Uterus (tissue), 4 donors: Measurements from ENCODE around the gene TEKT2. TPM values are rescaled to one million over a fixed set of nuclear protein-coding genes. Genes with fewer than 3 reads are reported as not detected.
A peak's percentile ranks its signal among the peaks of the same experiment; 100 is the strongest.

Experiments
- DNase-seq, 2 donors: peaks; one replicate each; pipeline ENCODE4 v3.0.0-alpha.2; 2019 to 2020
- H3K27ac ChIP-seq, 2 donors: fragments of 200-600 bp; sonication (generic); 1 replicate in 1 of 2; 2 replicates in 1 of 2; pipeline ENCODE4 v1.5.1; 2016 to 2018
- H3K27me3 ChIP-seq, 2 donors: fragments of 200-600 bp; sonication (generic); one replicate each; pipeline ENCODE4 v1.5.1; 2018 to 2019; ENCODE audit warnings: control low read depth in 1 of 2
- H3K36me3 ChIP-seq, 2 donors: fragments of 200-600 bp; sonication (generic); one replicate each; pipeline ENCODE4 v1.5.1; 2019; ENCODE audit warnings: control low read depth in 1 of 2
- H3K4me1 ChIP-seq, 2 donors: fragments of 200-600 bp; sonication (generic); one replicate each; pipeline ENCODE4 v1.5.1; 2018 to 2019; ENCODE audit warnings: control low read depth in 1 of 2
- H3K4me3 ChIP-seq, 2 donors: fragments of 200-600 bp; sonication (generic); 1 replicate in 1 of 2; 2 replicates in 1 of 2; pipeline ENCODE4 v1.5.1; 2018 to 2019; ENCODE audit warnings: mild to moderate bottlenecking in 1 of 2
- H3K9me3 ChIP-seq, 2 donors: fragments of 200-600 bp; sonication (generic); one replicate each; pipeline ENCODE4 v1.5.1; 2019; ENCODE audit warnings: control low read depth in 1 of 2
- CTCF ChIP-seq, 4 experiments: fragments of 200-600 bp in 2 of 4; fragments of 450-650 bp in 2 of 4; sonication (generic) in 2 of 4; IDR thresholded peaks; one replicate each; pipeline ENCODE4 v1.5.1; 2016 to 2019; ENCODE audit warnings: antibody characterized with exemption in 4 of 4, mild to moderate bottlenecking in 2 of 4, moderate library complexity in 1 of 4
- POLR2A ChIP-seq, 2 donors: fragments of 450-650 bp; IDR thresholded peaks; one replicate each; pipeline ENCODE4 v1.6.1; 2016; ENCODE audit warnings: antibody characterized with exemption in 2 of 2, mild to moderate bottlenecking in 1 of 2, moderate library complexity in 1 of 2
- intact Hi-C: fragments of 100-400 bp; cut with DNase I; formaldehyde crosslinking; loops from one replicate; pipeline ENCODE4 v1.15.1; 2023; ENCODE audit warnings: low total_unique reads
- total RNA-seq, 4 donors: library from RNA; depleted of rRNA in 3 of 4; stranded (reverse); fragments of >200 nt in 3 of 4; gene quantifications; one replicate each; pipeline versions ENCODE4 v1.1.0 to v1.2.4, GENCODE V29; 2014 to 2023
- donor health status: DM: yes; HTN: yes; CAD: no.

Gene TEKT2
- total RNA-seq, 4 donors from 2014 or later: 0.77 to 7.5 (median 1.2) TPM; not detected in 1

GRCh38 chr1:36126797-36127500 is 43.1 kb downstream of the TEKT2 start:
- H3K36me3 ChIP-seq: no peaks in the 10 kb centered on the region
- H3K27me3 ChIP-seq: peaks cover 0 to 3% of the 10 kb centered on the region in 2 donors
- peaks cover 0 to 6% of the 10 kb centered on the region in 2 donors for H3K4me1 ChIP-seq
- DNase-seq: no peak
- no peak overlapping the region for H3K4me3 ChIP-seq
- intact Hi-C loops: loop anchor here (10.0 kb wide), 1 partner anchor 298 kb away; no protein-coding TSS in a partner anchor
- H3K9me3 ChIP-seq: no peaks in the 10 kb centered on the region
- H3K27ac ChIP-seq: no peak overlapping the region
- no peak for TF ChIP-seq POLR2A (IDR thresholded peaks at IDR 0.05)
- no peak for TF ChIP-seq CTCF (IDR thresholded peaks at IDR 0.05)

GRCh38 chr1:36128126-36128904 is 44.4 kb downstream of the TEKT2 start:
- Histone ChIP-seq H3K4me3 (no peak overlapping the region), H3K4me1 (peaks cover 0 to 6% of the 10 kb centered on the region in 2 donors), H3K9me3 (no peaks in the 10 kb centered on the region), H3K27ac (no peak overlapping the region), H3K36me3 (no peaks in the 10 kb centered on the region), H3K27me3 (peaks cover 0 to 3% of the 10 kb centered on the region in 2 donors)
- no peak for TF ChIP-seq CTCF (IDR thresholded peaks at IDR 0.05)
- no peak for TF ChIP-seq POLR2A (IDR thresholded peaks at IDR 0.05)
- intact Hi-C loops: loop anchor here (10.0 kb wide), 1 partner anchor 296 kb away; no protein-coding TSS in a partner anchor
- no peak for DNase-seq

- no peaks in the 10 kb centered on the region for H3K9me3 ChIP-seq
- no peak overlapping the region for H3K4me3 ChIP-seq
- H3K4me1 ChIP-seq: peaks cover 0 to 6% of the 10 kb centered on the region in 2 donors
- TF ChIP-seq CTCF (IDR thresholded peaks at IDR 0.05): no peak
- TF ChIP-seq POLR2A (IDR thresholded peaks at IDR 0.05): no peak
- H3K27me3 ChIP-seq: peaks cover 0 to 3% of the 10 kb centered on the region in 2 donors
- H3K36me3 ChIP-seq: no peaks in the 10 kb centered on the region
- intact Hi-C loops: loop anchor here (10.0 kb wide), 1 partner anchor 296 kb away; no protein-coding TSS in a partner anchor
- H3K27ac ChIP-seq: no peak overlapping the region
- DNase-seq: no peak
Measured at GRCh38 chr1:36128905-36129206, 45.0 kb downstream of the TEKT2 start.

- Histone ChIP-seq H3K4me3 (no peak overlapping the region), H3K36me3 (no peaks in the 10 kb centered on the region), H3K9me3 (no peaks in the 10 kb centered on the region), H3K27ac (no peak overlapping the region), H3K27me3 (no peaks in the 10 kb centered on the region), H3K4me1 (no peaks in the 10 kb centered on the region)
- TF ChIP-seq CTCF (IDR thresholded peaks at IDR 0.05) (no peak), POLR2A (IDR thresholded peaks at IDR 0.05) (no peak)
- DNase-seq: no peak
- intact Hi-C loops: no loop called here
Measured at GRCh38 chr1:36132029-36132428, 48.1 kb downstream of the TEKT2 start.

GRCh38 chr1:36133484-36133883 is 49.6 kb downstream of the TEKT2 start:
- Histone ChIP-seq H3K27me3 (no peaks in the 10 kb centered on the region), H3K9me3 (no peaks in the 10 kb centered on the region), H3K36me3 (no peaks in the 10 kb centered on the region), H3K4me3 (no peak overlapping the region), H3K4me1 (no peaks in the 10 kb centered on the region), H3K27ac (peak overlapping the region in 1 of 2 donors; percentile 54)
- no peak for TF ChIP-seq POLR2A (IDR thresholded peaks at IDR 0.05)
- no peak for TF ChIP-seq CTCF (IDR thresholded peaks at IDR 0.05)
- DNase-seq: peak; percentile 83 to 91
- intact Hi-C loops: no loop called here
